WERI-Rb-1 (cell line): ENCODE data around the gene NUDT16.

Experiments used
- DNase-seq: peaks from one replicate; pipeline ENCODE4 v3.0.0-alpha.2; 2020
- H3K27ac ChIP-seq: fragments of 250-450 bp; sonication (Bioruptor Pico); 2 replicates; pipeline ENCODE4 v1.5.1; 2020; ENCODE audit warnings: mild to moderate bottlenecking, moderate library complexity
- H3K27me3 ChIP-seq: fragments of 250-450 bp; sonication (Bioruptor Pico); 2 replicates; pipeline ENCODE4 v1.5.1; 2021; ENCODE audit warnings: mild to moderate bottlenecking, low read depth, moderate library complexity; ENCODE audit not compliant: insufficient read depth, severe bottlenecking
- H3K36me3 ChIP-seq: fragments of 250-450 bp; sonication (Bioruptor Pico); 2 replicates; pipeline ENCODE4 v1.5.1; 2020; ENCODE audit warnings: mild to moderate bottlenecking, moderate library complexity
- H3K4me3 ChIP-seq: 2 replicates; pipeline ENCODE4 v1.5.1; 2011; ENCODE audit warnings: low read depth, mild to moderate bottlenecking, control low read depth, low read length
- H3K9me3 ChIP-seq: fragments of 250-450 bp; sonication (Bioruptor Pico); 2 replicates; pipeline ENCODE4 v1.5.1; 2021; ENCODE audit warnings: mild to moderate bottlenecking, moderate library complexity; ENCODE audit not compliant: severe bottlenecking
- CTCF ChIP-seq: IDR thresholded peaks from 2 replicates; pipeline ENCODE4 v1.5.1; 2011; ENCODE audit warnings: low read depth, mild to moderate bottlenecking, control low read depth, inconsistent platforms, low read length

The NUDT16 gene

DNA sequence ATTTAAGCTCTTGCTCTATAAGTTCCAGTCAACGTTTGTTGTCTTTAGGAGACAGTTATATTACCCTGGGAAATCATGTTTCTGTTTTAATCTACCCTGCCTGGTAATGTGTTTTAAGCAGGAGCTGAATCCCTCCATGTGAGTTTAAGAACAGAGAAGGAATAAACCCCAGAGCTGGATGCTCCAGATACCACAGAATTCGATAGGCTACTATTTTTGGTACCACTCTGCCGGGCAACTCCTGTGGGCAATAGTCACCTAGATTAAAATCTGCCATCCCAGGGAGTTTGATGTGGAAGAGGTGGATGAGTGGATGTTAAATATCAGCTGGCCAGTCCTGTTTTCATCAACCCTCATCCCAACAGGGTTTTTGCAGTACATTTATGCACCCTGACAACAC is 20.4 kb downstream of the NUDT16 start:
- TF ChIP-seq CTCF, result no peak
- H3K9me3 ChIP-seq, result no peaks in the 10 kb centered on the region
- no peaks in the 10 kb centered on the region for H3K27me3 ChIP-seq
- H3K4me3 ChIP-seq, result no peak overlapping the region
- DNase-seq, result no peak
- H3K36me3 ChIP-seq, result no peaks in the 10 kb centered on the region
- no peak overlapping the region for H3K27ac ChIP-seq

DNA sequence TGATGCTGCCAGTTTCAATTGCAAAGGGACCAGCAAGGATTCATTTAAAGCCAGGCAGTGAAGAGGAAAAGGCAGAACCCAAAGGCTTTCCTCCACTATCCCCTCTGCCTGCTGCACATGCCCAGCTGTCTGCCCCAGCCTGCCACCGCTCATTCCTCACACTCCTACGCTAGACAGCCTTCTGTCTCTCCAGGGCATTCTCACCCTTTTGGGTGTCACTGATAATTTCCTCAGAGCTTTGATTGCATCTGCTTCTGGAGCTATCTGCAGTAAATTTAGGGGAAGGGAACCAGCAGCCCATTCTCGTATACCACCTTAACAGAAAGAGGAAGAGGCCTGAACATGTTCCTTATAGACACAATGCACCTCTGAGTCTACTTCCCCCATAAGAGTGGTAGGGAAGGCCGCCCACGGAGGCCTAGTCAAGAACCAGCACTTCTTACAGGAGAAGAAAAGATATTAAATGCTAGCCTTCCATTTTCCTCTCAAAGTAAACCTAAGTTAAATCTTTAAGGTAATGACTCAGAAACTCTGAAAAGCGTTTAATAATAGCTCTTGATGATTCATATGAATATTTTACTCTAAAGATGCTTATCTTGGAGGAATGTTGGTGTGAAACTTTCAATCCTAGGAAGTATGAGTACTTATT is 20.9 kb downstream of the NUDT16 start:
- no peaks in the 10 kb centered on the region for H3K27me3 ChIP-seq
- H3K9me3 ChIP-seq, result no peaks in the 10 kb centered on the region
- H3K27ac ChIP-seq, result no peak overlapping the region
- no peaks in the 10 kb centered on the region for H3K36me3 ChIP-seq
- no peak for TF ChIP-seq CTCF
- no peak overlapping the region for H3K4me3 ChIP-seq
- DNase-seq, result no peak

GRCh38 chr3:131403216-131403895 is 21.8 kb downstream of the NUDT16 start:
- Histone ChIP-seq H3K9me3 (no peaks in the 10 kb centered on the region), H3K4me3 (no peak overlapping the region), H3K36me3 (no peaks in the 10 kb centered on the region), H3K27ac (no peak overlapping the region), H3K27me3 (no peaks in the 10 kb centered on the region)
- DNase-seq, result no peak
- no peak for TF ChIP-seq CTCF

DNA sequence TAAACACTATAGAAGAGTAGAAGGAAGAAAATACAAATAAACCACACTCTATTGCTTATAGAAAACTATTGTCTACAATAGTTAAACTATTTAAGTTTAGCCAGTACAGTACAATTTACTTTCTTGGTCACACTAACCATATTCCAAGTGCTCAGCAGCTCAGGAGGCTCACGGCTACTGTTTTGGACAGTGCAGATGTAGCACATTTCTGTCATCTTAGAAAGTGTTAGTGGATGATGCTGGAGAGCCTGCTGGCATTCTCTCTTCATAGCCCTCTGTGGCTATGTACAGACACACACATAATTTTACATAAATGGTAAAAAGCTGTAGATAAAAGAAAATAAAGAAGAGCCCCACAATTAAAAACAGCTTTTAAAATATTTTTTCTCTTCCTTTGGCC is 23.8 kb downstream of the NUDT16 start:
- DNase-seq, result no peak
- no peaks in the 10 kb centered on the region for H3K27me3 ChIP-seq
- H3K27ac ChIP-seq, result no peak overlapping the region
- H3K4me3 ChIP-seq, result no peak overlapping the region
- no peaks in the 10 kb centered on the region for H3K9me3 ChIP-seq
- no peaks in the 10 kb centered on the region for H3K36me3 ChIP-seq
- TF ChIP-seq CTCF, result no peak

DNA sequence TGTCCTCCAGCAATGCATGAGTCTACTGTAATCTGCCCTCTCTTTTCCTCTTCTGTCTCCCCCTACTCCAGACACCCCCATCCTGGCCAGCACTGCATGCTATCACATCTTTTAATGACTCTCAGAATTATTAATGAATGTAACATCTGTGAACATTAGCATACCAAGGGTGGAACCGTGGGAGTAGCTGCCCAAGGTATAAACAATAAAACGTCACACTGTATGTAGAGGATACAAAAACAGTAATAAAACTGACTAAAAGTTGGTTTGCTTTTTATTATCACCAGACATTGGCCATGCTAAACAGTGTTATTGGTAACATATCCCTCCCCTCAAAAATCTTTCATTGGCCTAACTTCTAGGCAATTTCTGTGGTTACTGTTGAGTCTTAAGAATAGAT is 24.7 kb downstream of the NUDT16 start:
- no peak for DNase-seq
- Histone ChIP-seq H3K9me3 (peaks cover 2% of the 10 kb centered on the region), H3K4me3 (no peak overlapping the region), H3K27me3 (no peaks in the 10 kb centered on the region), H3K36me3 (no peaks in the 10 kb centered on the region), H3K27ac (no peak overlapping the region)
- no peak for TF ChIP-seq CTCF

- Histone ChIP-seq H3K27me3 (no peaks in the 10 kb centered on the region), H3K4me3 (no peak overlapping the region), H3K9me3 (no peaks in the 10 kb centered on the region), H3K36me3 (no peaks in the 10 kb centered on the region), H3K27ac (no peak overlapping the region)
- DNase-seq, result no peak
- no peak for TF ChIP-seq CTCF
Observed at GRCh38 chr3:131417751-131418150, 36.2 kb downstream of the NUDT16 start.
